H9 (cell line): ENCODE results near the gene DNAI2. TPM values are rescaled to one million over a fixed set of nuclear protein-coding genes. Genes with fewer than 3 reads are reported as not detected.

ENCODE experiments used
- DNase-seq: peaks from one replicate; pipeline ENCODE4 v3.0.0-alpha.2; 2017
- H2AFZ ChIP-seq: one replicate; pipeline ENCODE4 v1.6.1; 2013; ENCODE audit warnings: mild to moderate bottlenecking, low read length, control low read depth, moderate library complexity
- H2AK5ac ChIP-seq: 2 replicates; pipeline ENCODE4 v1.6.1; 2013; ENCODE audit warnings: low read length, control low read depth, mixed read lengths; ENCODE audit not compliant: insufficient read length
- H2BK120ac ChIP-seq: one replicate; pipeline ENCODE4 v1.6.1; 2013; ENCODE audit warnings: low read depth, mild to moderate bottlenecking, low read length, control low read depth, inconsistent platforms; ENCODE audit not compliant: poor library complexity, severe bottlenecking
- H2BK12ac ChIP-seq: 2 replicates; pipeline ENCODE4 v1.6.1; 2013; ENCODE audit warnings: low read length, control low read depth, mixed read lengths, low read depth; ENCODE audit not compliant: insufficient read length
- H2BK15ac ChIP-seq: 2 replicates; pipeline ENCODE4 v1.6.1; 2013; ENCODE audit warnings: low read depth, low read length, control low read depth
- H2BK20ac ChIP-seq: one replicate; pipeline ENCODE4 v1.6.1; 2013; ENCODE audit warnings: low read depth, mild to moderate bottlenecking, low read length, control low read depth, inconsistent platforms; ENCODE audit not compliant: poor library complexity, severe bottlenecking
- H2BK5ac ChIP-seq: 2 replicates; pipeline ENCODE4 v1.6.1; 2013; ENCODE audit warnings: low read length, control low read depth, mixed read lengths; ENCODE audit not compliant: insufficient read length
- H3K14ac ChIP-seq: 2 replicates; pipeline ENCODE4 v1.6.1; 2013; ENCODE audit warnings: low read length, control low read depth; ENCODE audit not compliant: insufficient read depth
- H3K18ac ChIP-seq: 2 replicates; pipeline ENCODE4 v1.6.1; 2013; ENCODE audit warnings: low read depth, mild to moderate bottlenecking, mixed read lengths, low read length, control low read depth; ENCODE audit not compliant: insufficient read length
- H3K23ac ChIP-seq: 2 replicates; pipeline ENCODE4 v1.6.1; 2013; ENCODE audit warnings: low read length, control low read depth, mixed read lengths, low read depth; ENCODE audit not compliant: insufficient read length
- H3K23me2 ChIP-seq: 2 replicates; pipeline ENCODE4 v1.6.1; 2013; ENCODE audit warnings: low read depth, mild to moderate bottlenecking, mixed read lengths, low read length, control low read depth; ENCODE audit not compliant: insufficient read length, poor library complexity, severe bottlenecking
- H3K27ac ChIP-seq: 2 replicates; pipeline ENCODE4 v1.5.1; 2013; ENCODE audit warnings: low read length, control low read depth, mixed read lengths, low read depth; ENCODE audit not compliant: insufficient read length
- H3K27me3 ChIP-seq: 2 replicates; pipeline ENCODE4 v1.6.1; 2013; ENCODE audit warnings: low read length, control low read depth, inconsistent platforms; ENCODE audit not compliant: insufficient read depth
- H3K4ac ChIP-seq: 2 replicates; pipeline ENCODE4 v1.6.1; 2013; ENCODE audit warnings: low read depth, mild to moderate bottlenecking, control low read depth, inconsistent platforms, low read length, moderate library complexity
- H3K4me1 ChIP-seq: 2 replicates; pipeline ENCODE4 v1.6.1; 2013; ENCODE audit warnings: low read length, control low read depth, inconsistent platforms; ENCODE audit not compliant: insufficient read depth
- H3K4me2 ChIP-seq: 2 replicates; pipeline ENCODE4 v1.6.1; 2013; ENCODE audit warnings: low read length, control low read depth, mixed read lengths; ENCODE audit not compliant: insufficient read length, insufficient read depth
- H3K56ac ChIP-seq: 2 replicates; pipeline ENCODE4 v1.6.1; 2013; ENCODE audit warnings: low read depth, mild to moderate bottlenecking, mixed read lengths, low read length, control low read depth; ENCODE audit not compliant: insufficient read length
- H3K79me1 ChIP-seq: 2 replicates; pipeline ENCODE4 v1.6.1; 2013; ENCODE audit warnings: low read depth, mild to moderate bottlenecking, moderate library complexity, low read length, control low read depth, inconsistent platforms; ENCODE audit not compliant: insufficient read depth, poor library complexity, severe bottlenecking
- H3K79me2 ChIP-seq: 2 replicates; pipeline ENCODE4 v1.6.1; 2013; ENCODE audit warnings: low read length, control low read depth, inconsistent platforms; ENCODE audit not compliant: insufficient read depth
- H3K9ac ChIP-seq: 2 replicates; pipeline ENCODE4 v1.6.1; 2013; ENCODE audit warnings: low read length, control low read depth, mixed read lengths; ENCODE audit not compliant: insufficient read length; ENCODE audit errors: extremely low read depth
- H3K9me3 ChIP-seq: one replicate; pipeline ENCODE4 v1.6.1; 2013; ENCODE audit warnings: low read depth, low read length, inconsistent platforms; ENCODE audit not compliant: control insufficient read depth
- H3T11ph ChIP-seq: one replicate; pipeline ENCODE4 v1.6.1; 2013; ENCODE audit warnings: mild to moderate bottlenecking, low read length, control low read depth, inconsistent platforms
- H4K20me1 ChIP-seq: one replicate; pipeline ENCODE4 v1.6.1; 2013; ENCODE audit not compliant: control insufficient read depth, insufficient read length, insufficient read depth
- H4K5ac ChIP-seq: 2 replicates; pipeline ENCODE4 v1.6.1; 2013; ENCODE audit warnings: low read depth, mild to moderate bottlenecking, mixed read lengths, low read length, control low read depth; ENCODE audit not compliant: insufficient read length
- H4K8ac ChIP-seq: replicated peaks from 2 replicates; pipeline ENCODE4 v1.6.1; 2013; ENCODE audit warnings: low read length, control low read depth, mixed read lengths, low read depth; ENCODE audit not compliant: insufficient read length
- H4K91ac ChIP-seq: 2 replicates; pipeline ENCODE4 v1.6.1; 2013; ENCODE audit warnings: low read depth, mild to moderate bottlenecking, moderate library complexity, mixed read lengths, low read length, control low read depth; ENCODE audit not compliant: insufficient read length
- H3K27ac Mint-ChIP-seq, 3 experiments: 2 replicates in 2 of 3; 3 replicates in 1 of 3; pipeline ENCODE4 v1.8.0; 2020 to 2021; ENCODE audit warnings: mixed read lengths in 3 of 3, mild to moderate bottlenecking in 1 of 3, moderate library complexity in 1 of 3
- H3K27me3 Mint-ChIP-seq: 2 replicates; pipeline ENCODE4 v1.8.0; 2021; ENCODE audit warnings: low read depth, mild to moderate bottlenecking, moderate library complexity, mixed read lengths
- H3K36me3 Mint-ChIP-seq, 3 experiments: 2 replicates in 2 of 3; 3 replicates in 1 of 3; pipeline ENCODE4 v1.8.0; 2020 to 2021; ENCODE audit warnings: low read depth in 3 of 3, mixed read lengths in 3 of 3; ENCODE audit not compliant: insufficient read depth in 1 of 3
- H3K4me1 Mint-ChIP-seq, 2 experiments: 2 replicates each; pipeline ENCODE4 v1.8.0; 2020; ENCODE audit warnings: mixed read lengths in 2 of 2
- H3K4me3 Mint-ChIP-seq, 2 experiments: 2 replicates in 1 of 2; 3 replicates in 1 of 2; pipeline ENCODE4 v1.8.0; 2020 to 2021; ENCODE audit warnings: mild to moderate bottlenecking in 2 of 2, mixed read lengths in 2 of 2, moderate library complexity in 1 of 2
- H3K9me3 Mint-ChIP-seq, 2 experiments: 2 replicates in 1 of 2; 3 replicates in 1 of 2; pipeline ENCODE4 v1.8.0; 2020; ENCODE audit warnings: mild to moderate bottlenecking in 2 of 2, mixed read lengths in 2 of 2, moderate library complexity in 1 of 2
- CTCF ChIP-seq: fragments of 200-600 bp; sonication (generic); conservative IDR thresholded peaks from 3 replicates; pipeline ENCODE4 v1.8.0; 2021; ENCODE audit warnings: antibody characterized with exemption, mild to moderate bottlenecking
- WGBS: extraction: QIAGEN DNeasy Blood & Tissue Kit; methylation state at CpG from one replicate; pipeline ENCODE4 v1.1.7; 2013; ENCODE audit warnings: missing lambda C conversion rate, low lambda C conversion rate, mixed read lengths; ENCODE audit not compliant: insufficient read length; ENCODE audit errors: extremely low coverage; 5-methylcytosine and 5-hydroxymethylcytosine counted together
- total RNA-seq: library from RNA; stranded (reverse); gene quantifications from 2 replicates; pipeline ENCODE4 v1.2.1, GENCODE V29; 2021

The DNAI2 gene
- total RNA-seq, 1 experiment from 2014 or later: not detected

GRCh38 chr17:74245871-74246270 lies 28.2 kb upstream of the DNAI2 start:
- WGBS: no CpG with 5 or more reads among the region's 5 CpGs
- Histone ChIP-seq H2BK12ac (no peak overlapping the region), H3K4me1 (peaks cover 2% of the 10 kb centered on the region), H3K23ac (no peak overlapping the region), H2BK20ac (no peak overlapping the region), H4K91ac (no peak overlapping the region), H4K5ac (no peak overlapping the region), H3K9me3 (no peaks in the 10 kb centered on the region), H3K27ac (no peak overlapping the region), H3K27me3 (no peaks in the 10 kb centered on the region), H3K9ac (no peak overlapping the region), H3K79me1 (no peaks in the 10 kb centered on the region), H3K4ac (no peak overlapping the region), H3K23me2 (peaks cover 4% of the 10 kb centered on the region), H3K4me2 (peak overlapping the region; percentile 5), H2AK5ac (no peak overlapping the region), H2BK120ac (no peak overlapping the region), H4K8ac (no peak overlapping the region), H3K56ac (no peak overlapping the region), H3K79me2 (no peaks in the 10 kb centered on the region), H3K18ac (no peak overlapping the region), H4K20me1 (no peaks in the 10 kb centered on the region), H3K14ac (no peak overlapping the region), H3T11ph (no peak overlapping the region), H2BK5ac (no peak overlapping the region), H2AFZ (no peak overlapping the region), H2BK15ac (no peak overlapping the region)
- no peak for TF ChIP-seq CTCF
- Mint-ChIP-seq H3K9me3 (peaks cover 9 to 18% of the 10 kb centered on the region in 2 experiments), H3K27me3 (peaks cover 29% of the 10 kb centered on the region), H3K36me3 (peaks cover 3 to 17% (median 16%) of the 10 kb centered on the region in 3 experiments; a peak in 6 of 7 replicates), H3K27ac (peak overlapping the region in 2 of 3 experiments; percentile 70 to 76; a peak in 1 of 7 replicates), H3K4me1 (peaks cover 27 to 43% of the 10 kb centered on the region in 2 experiments), H3K4me3 (no peak overlapping the region)
- DNase-seq: no peak
